ENCODE measurements around the gene ACSS3. TPM values are rescaled to one million over a fixed set of nuclear protein-coding genes. Genes with fewer than 3 reads are reported as not detected.

The ACSS3 gene
- total RNA-seq, 1 experiment from 2014 or later = 19.3 TPM

DNA sequence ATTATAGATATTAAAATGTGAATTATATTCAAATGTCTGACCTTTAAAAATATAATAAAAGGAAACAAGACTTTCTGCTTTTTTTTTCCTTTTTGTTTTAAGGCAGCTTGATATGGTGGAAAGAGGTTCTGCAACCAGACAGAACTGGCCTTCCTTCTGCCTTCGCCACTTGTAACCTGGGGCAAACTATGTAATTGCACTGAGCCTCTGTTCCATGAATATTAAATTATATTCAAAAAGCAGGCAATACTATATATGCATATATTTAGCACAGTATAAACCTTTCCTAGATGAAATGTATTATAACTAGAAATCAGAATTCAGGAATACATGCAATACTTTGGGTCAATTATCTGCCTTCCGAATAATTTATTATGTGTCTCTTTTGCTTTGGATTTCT lies 59.9 kb downstream of the ACSS3 start:
- no peak overlapping the region for H4K8ac ChIP-seq (replicated peaks; ENCODE audit: insufficient read length, low read depth, low read length)
- no peak overlapping the region for H2BK120ac ChIP-seq (ENCODE audit: low read depth, low read length, poor library complexity, severe bottlenecking)
- Mint-ChIP-seq H3K27me3 (ENCODE audit: low read depth) (no peaks in the 10 kb centered on the region), H3K27ac (no peak overlapping the region), H3K4me1 (peaks cover 10 to 12% of the 10 kb centered on the region in 2 experiments), H3K9me3 (no peaks in the 10 kb centered on the region), H3K4me3 (no peak overlapping the region), H3K36me3 (ENCODE audit: insufficient read depth in 1 of 3, low read depth in 3 of 3) (peaks cover 0 to 3% (median 0%) of the 10 kb centered on the region in 3 experiments; a peak in 1 of 7 replicates)
- H2BK12ac ChIP-seq (ENCODE audit: insufficient read length, low read depth, low read length) = no peak overlapping the region
- H4K91ac ChIP-seq (ENCODE audit: insufficient read length, low read depth, low read length) = no peak overlapping the region
- no peaks in the 10 kb centered on the region for H3K4me1 ChIP-seq (ENCODE audit: insufficient read depth, low read length)
- no peaks in the 10 kb centered on the region for H3K79me2 ChIP-seq (ENCODE audit: insufficient read depth, low read length)
- no CpG with 5 or more reads among the region's 2 CpGs for WGBS (ENCODE audit: extremely low coverage, insufficient read length, low lambda C conversion rate)
- no peak overlapping the region for H3K56ac ChIP-seq (ENCODE audit: insufficient read length, low read depth, low read length)
- H3K4me2 ChIP-seq (ENCODE audit: insufficient read depth, insufficient read length, low read length) = no peak overlapping the region
- H3T11ph ChIP-seq (ENCODE audit: low read length) = no peak overlapping the region
- no peaks in the 10 kb centered on the region for H3K27me3 ChIP-seq (ENCODE audit: insufficient read depth, low read length)
- no peak for DNase-seq
- no peak overlapping the region for H3K23ac ChIP-seq (ENCODE audit: insufficient read length, low read depth, low read length)
- H4K20me1 ChIP-seq (ENCODE audit: control insufficient read depth, insufficient read depth, insufficient read length) = no peaks in the 10 kb centered on the region
- H2AK5ac ChIP-seq (ENCODE audit: insufficient read length, low read length) = no peak overlapping the region
- peaks cover 3% of the 10 kb centered on the region for H3K79me1 ChIP-seq (ENCODE audit: insufficient read depth, low read depth, low read length, poor library complexity, severe bottlenecking)
- no peak overlapping the region for H2BK15ac ChIP-seq (ENCODE audit: low read depth, low read length)
- H2BK5ac ChIP-seq (ENCODE audit: insufficient read length, low read length) = no peak overlapping the region
- no peak overlapping the region for H3K18ac ChIP-seq (ENCODE audit: insufficient read length, low read depth, low read length)
- no peak overlapping the region for H4K5ac ChIP-seq (ENCODE audit: insufficient read length, low read depth, low read length)
- H3K27ac ChIP-seq (ENCODE audit: insufficient read length, low read depth, low read length) = no peak overlapping the region
- no peak for TF ChIP-seq CTCF (conservative IDR thresholded peaks at IDR 0.05)
- H3K9ac ChIP-seq (ENCODE audit: extremely low read depth, insufficient read length, low read length) = no peak overlapping the region
- H3K9me3 ChIP-seq (ENCODE audit: control insufficient read depth, low read depth, low read length) = no peaks in the 10 kb centered on the region
- no peaks in the 10 kb centered on the region for H3K23me2 ChIP-seq (ENCODE audit: insufficient read length, low read depth, low read length, poor library complexity, severe bottlenecking)
- H2AFZ ChIP-seq (ENCODE audit: low read length) = no peak overlapping the region
- no peak overlapping the region for H2BK20ac ChIP-seq (ENCODE audit: low read depth, low read length, poor library complexity, severe bottlenecking)
- no peak overlapping the region for H3K4ac ChIP-seq (ENCODE audit: low read depth, low read length)
- no peak overlapping the region for H3K14ac ChIP-seq (ENCODE audit: insufficient read depth, low read length)

Data from H9 (cell line).